Measurements from ENCODE around the gene PRKCZ. TPM values are rescaled to one million over a fixed set of nuclear protein-coding genes. Genes with fewer than 3 reads are reported as not detected.

The PRKCZ gene
- total and polyA plus RNA-seq, 2 donors (not counting 1 experiment from before 2014, with no cell fraction given), result 1.6 to 2.0 TPM

DNA sequence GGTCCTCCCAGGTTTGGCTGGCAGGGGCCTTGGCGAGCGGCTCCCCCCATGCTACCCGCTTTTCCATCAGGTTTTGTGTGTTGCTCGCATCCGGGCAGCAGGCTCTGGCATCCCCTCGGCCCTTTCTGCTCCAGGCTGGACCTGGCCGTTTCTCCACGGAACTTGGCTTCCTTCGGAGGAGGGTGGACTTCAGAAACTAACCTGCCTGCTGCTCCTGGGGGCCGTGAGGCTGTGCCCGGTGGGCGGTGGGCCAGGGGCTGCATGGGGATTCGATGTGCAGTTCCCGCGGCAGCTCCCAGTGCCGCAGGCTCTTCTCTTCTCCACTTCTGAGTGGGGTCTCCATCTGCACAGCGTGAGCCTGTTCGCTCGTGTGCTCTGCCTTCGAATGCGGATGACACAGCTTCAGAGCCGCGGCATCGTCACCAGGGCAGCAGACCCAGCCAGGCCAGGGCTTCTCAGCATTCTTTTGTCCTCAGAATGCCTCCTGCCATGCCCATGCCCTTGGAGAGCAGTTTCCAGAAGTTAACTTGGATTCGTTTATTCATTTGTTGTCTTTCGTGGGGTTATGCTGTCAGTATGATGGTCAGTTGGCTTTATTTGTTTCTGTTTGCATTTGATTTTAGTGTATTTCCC is 36.4 kb downstream of the PRKCZ start:
- Histone ChIP-seq H3K4me1 (ENCODE audit: control insufficient read depth, extremely low read depth, insufficient read depth, low read length) (no peaks in the 10 kb centered on the region), H3K36me3 (ENCODE audit: control insufficient read depth, insufficient read depth, low read length) (no peaks in the 10 kb centered on the region), H2AFZ (ENCODE audit: low read length) (no peak overlapping the region), H3K79me2 (ENCODE audit: control insufficient read depth, insufficient read depth, low read length) (no peaks in the 10 kb centered on the region), H3K9ac (ENCODE audit: insufficient read depth, low read length) (no peak overlapping the region), H4K20me1 (ENCODE audit: control insufficient read depth, extremely low read depth, insufficient read depth, low read length) (no peaks in the 10 kb centered on the region), H3K27me3 (ENCODE audit: control insufficient read depth, insufficient read depth, low read length) (no peaks in the 10 kb centered on the region), H3K4me3 (replicated peaks in 1 of 4; ENCODE audit: control extremely low read depth in 1 of 4, insufficient read depth in 1 of 4, low read depth in 3 of 4, low read length in 4 of 4) (no peak overlapping the region), H3K4me2 (ENCODE audit: extremely low read depth, insufficient read depth, low read length) (no peak overlapping the region), H3K9me3 (ENCODE audit: control insufficient read depth, insufficient read depth, low read depth, low read length) (no peaks in the 10 kb centered on the region), H3K27ac (ENCODE audit: insufficient read depth, low read length) (no peak overlapping the region)
- TF ChIP-seq, protein P1, sequence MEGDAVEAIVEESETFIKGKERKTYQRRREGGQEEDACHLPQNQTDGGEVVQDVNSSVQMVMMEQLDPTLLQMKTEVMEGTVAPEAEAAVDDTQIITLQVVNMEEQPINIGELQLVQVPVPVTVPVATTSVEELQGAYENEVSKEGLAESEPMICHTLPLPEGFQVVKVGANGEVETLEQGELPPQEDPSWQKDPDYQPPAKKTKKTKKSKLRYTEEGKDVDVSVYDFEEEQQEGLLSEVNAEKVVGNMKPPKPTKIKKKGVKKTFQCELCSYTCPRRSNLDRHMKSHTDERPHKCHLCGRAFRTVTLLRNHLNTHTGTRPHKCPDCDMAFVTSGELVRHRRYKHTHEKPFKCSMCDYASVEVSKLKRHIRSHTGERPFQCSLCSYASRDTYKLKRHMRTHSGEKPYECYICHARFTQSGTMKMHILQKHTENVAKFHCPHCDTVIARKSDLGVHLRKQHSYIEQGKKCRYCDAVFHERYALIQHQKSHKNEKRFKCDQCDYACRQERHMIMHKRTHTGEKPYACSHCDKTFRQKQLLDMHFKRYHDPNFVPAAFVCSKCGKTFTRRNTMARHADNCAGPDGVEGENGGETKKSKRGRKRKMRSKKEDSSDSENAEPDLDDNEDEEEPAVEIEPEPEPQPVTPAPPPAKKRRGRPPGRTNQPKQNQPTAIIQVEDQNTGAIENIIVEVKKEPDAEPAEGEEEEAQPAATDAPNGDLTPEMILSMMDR (conservative IDR thresholded peaks at IDR 0.05 in 1 of 2, IDR thresholded peaks at IDR 0.05 in 1 of 2; ENCODE audit: low read depth in 1 of 2, low read length in 2 of 2), result no peak
- TF ChIP-seq EZH2 (IDR thresholded peaks at IDR 0.05; ENCODE audit: low read length, missing control alignments), result no peak
- no peak for DNase-seq (ENCODE audit: low read depth in 2 of 2)

DNA sequence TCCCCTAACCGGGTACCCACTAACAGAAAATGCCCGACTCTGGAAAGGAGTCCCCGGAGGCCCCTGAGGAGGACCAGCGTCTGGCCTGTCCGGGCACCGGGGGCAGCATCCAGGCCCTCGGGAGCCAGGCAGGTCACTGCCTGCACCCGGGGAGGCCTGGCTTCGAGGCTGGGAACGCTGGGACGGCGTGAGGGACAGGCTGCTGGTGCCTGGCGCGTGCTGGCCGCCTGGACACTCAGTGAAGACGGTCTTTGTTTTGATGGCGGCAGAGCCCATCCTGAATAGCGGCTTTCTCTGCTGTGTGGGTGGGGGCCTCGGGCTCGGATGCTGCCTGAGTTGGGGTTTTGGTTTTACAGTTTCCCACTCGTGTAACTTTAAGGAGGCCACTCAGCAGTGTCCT is 37.6 kb downstream of the PRKCZ start:
- H3K36me3 ChIP-seq (ENCODE audit: control insufficient read depth, insufficient read depth, low read length), result no peaks in the 10 kb centered on the region
- no peaks in the 10 kb centered on the region for H3K4me1 ChIP-seq (ENCODE audit: control insufficient read depth, extremely low read depth, insufficient read depth, low read length)
- H3K79me2 ChIP-seq (ENCODE audit: control insufficient read depth, insufficient read depth, low read length), result no peaks in the 10 kb centered on the region
- no peaks in the 10 kb centered on the region for H3K27me3 ChIP-seq (ENCODE audit: control insufficient read depth, insufficient read depth, low read length)
- no peak for DNase-seq (ENCODE audit: low read depth in 2 of 2)
- no peak overlapping the region for H2AFZ ChIP-seq (ENCODE audit: low read length)
- no peak overlapping the region for H3K9ac ChIP-seq (ENCODE audit: insufficient read depth, low read length)
- no peaks in the 10 kb centered on the region for H4K20me1 ChIP-seq (ENCODE audit: control insufficient read depth, extremely low read depth, insufficient read depth, low read length)
- no peak overlapping the region for H3K4me2 ChIP-seq (ENCODE audit: extremely low read depth, insufficient read depth, low read length)
- no peaks in the 10 kb centered on the region for H3K9me3 ChIP-seq (ENCODE audit: control insufficient read depth, insufficient read depth, low read depth, low read length)
- no peak overlapping the region for H3K27ac ChIP-seq (ENCODE audit: insufficient read depth, low read length)
- no peak overlapping the region for H3K4me3 ChIP-seq (replicated peaks in 1 of 4; ENCODE audit: control extremely low read depth in 1 of 4, insufficient read depth in 1 of 4, low read depth in 3 of 4, low read length in 4 of 4)
- TF ChIP-seq, protein P1 (conservative IDR thresholded peaks at IDR 0.05 in 1 of 2, IDR thresholded peaks at IDR 0.05 in 1 of 2; ENCODE audit: low read depth in 1 of 2, low read length in 2 of 2), result no peak
- TF ChIP-seq EZH2 (IDR thresholded peaks at IDR 0.05; ENCODE audit: low read length, missing control alignments), result no peak

DNA sequence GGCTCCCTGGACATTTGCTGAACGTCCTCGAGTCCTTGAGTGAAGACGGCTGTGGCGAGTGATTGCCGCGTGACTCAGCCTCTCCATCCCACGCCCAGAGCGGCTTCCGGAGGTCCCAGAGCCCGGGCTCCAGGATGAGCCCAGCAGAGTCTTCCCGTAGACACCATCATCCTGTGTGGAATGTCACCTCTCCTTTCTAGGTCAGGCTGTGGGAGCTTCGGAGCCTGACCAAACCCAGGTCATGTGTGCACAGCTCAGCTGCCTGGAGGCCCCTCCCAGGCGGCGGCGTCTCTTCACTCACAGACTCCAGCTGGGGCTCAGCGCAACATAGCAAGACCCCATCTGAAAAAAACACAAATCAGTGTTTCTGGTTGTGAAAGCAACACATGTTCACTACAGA is 38.2 kb downstream of the PRKCZ start:
- H3K79me2 ChIP-seq (ENCODE audit: control insufficient read depth, insufficient read depth, low read length), result no peaks in the 10 kb centered on the region
- H4K20me1 ChIP-seq (ENCODE audit: control insufficient read depth, extremely low read depth, insufficient read depth, low read length), result no peaks in the 10 kb centered on the region
- DNase-seq (ENCODE audit: low read depth in 2 of 2), result peak; percentile 43 to 78
- no peak overlapping the region for H3K9ac ChIP-seq (ENCODE audit: insufficient read depth, low read length)
- no peak overlapping the region for H3K4me3 ChIP-seq (replicated peaks in 1 of 4; ENCODE audit: control extremely low read depth in 1 of 4, insufficient read depth in 1 of 4, low read depth in 3 of 4, low read length in 4 of 4)
- no peak overlapping the region for H2AFZ ChIP-seq (ENCODE audit: low read length)
- no peaks in the 10 kb centered on the region for H3K36me3 ChIP-seq (ENCODE audit: control insufficient read depth, insufficient read depth, low read length)
- no peaks in the 10 kb centered on the region for H3K27me3 ChIP-seq (ENCODE audit: control insufficient read depth, insufficient read depth, low read length)
- no peaks in the 10 kb centered on the region for H3K4me1 ChIP-seq (ENCODE audit: control insufficient read depth, extremely low read depth, insufficient read depth, low read length)
- no peak overlapping the region for H3K27ac ChIP-seq (ENCODE audit: insufficient read depth, low read length)
- TF ChIP-seq, protein P1 (conservative IDR thresholded peaks at IDR 0.05 in 1 of 2, IDR thresholded peaks at IDR 0.05 in 1 of 2; ENCODE audit: low read depth in 1 of 2, low read length in 2 of 2), result no peak
- no peak for TF ChIP-seq EZH2 (IDR thresholded peaks at IDR 0.05; ENCODE audit: low read length, missing control alignments)
- H3K4me2 ChIP-seq (ENCODE audit: extremely low read depth, insufficient read depth, low read length), result no peak overlapping the region
- H3K9me3 ChIP-seq (ENCODE audit: control insufficient read depth, insufficient read depth, low read depth, low read length), result no peaks in the 10 kb centered on the region
